PFSK-1 (cell line): ENCODE data around the gene FOCAD.

Experiments used
- POLR2AphosphoS5 ChIP-seq: IDR thresholded peaks from 2 replicates; pipeline ENCODE4 v1.6.1; 2012; ENCODE audit warnings: low read depth, mild to moderate bottlenecking, control low read depth, low read length, moderate library complexity
- REST ChIP-seq, 2 experiments: IDR thresholded peaks; 2 replicates each; pipeline versions ENCODE4 v1.6.1 to v1.8.0; 2011 to 2012; ENCODE audit warnings: low read depth in 2 of 2, low read length in 2 of 2, control low read depth in 1 of 2, inconsistent platforms in 1 of 2, mild to moderate bottlenecking in 1 of 2, moderate library complexity in 1 of 2; ENCODE audit not compliant: insufficient read depth in 1 of 2

- TF ChIP-seq POLR2AphosphoS5: no peak
- TF ChIP-seq REST (IDR thresholded peaks at IDR 0.05; ENCODE audit: insufficient read depth in 1 of 2, low read depth in 2 of 2, low read length in 2 of 2): no peak
Observed at GRCh38 chr9:20784196-20784595, 100.1 kb downstream of the FOCAD start.
